ENCODE measurements around the gene TMPRSS11B. TPM values are rescaled to one million over a fixed set of nuclear protein-coding genes. Genes with fewer than 3 reads are reported as not detected.

The TMPRSS11B gene
- total and polyA plus RNA-seq, 4 donors: 0.02 TPM; not detected in 3

GRCh38 chr4:68182382-68182820, 63.1 kb downstream of the TMPRSS11B start:
- no peak overlapping the region for H3K27ac ChIP-seq (ENCODE audit: low read depth in 1 of 2, low read length in 2 of 2)
- no peak for DNase-seq (ENCODE audit: low spot score)
- no peaks in the 10 kb centered on the region for H3K9me3 ChIP-seq (ENCODE audit: control insufficient read depth in 4 of 4, low read length in 3 of 4)
- H3K4me1 ChIP-seq (ENCODE audit: control insufficient read depth in 4 of 4, insufficient read depth in 4 of 4, low read length in 3 of 4): no peaks in the 10 kb centered on the region
- TF ChIP-seq CTCF (IDR thresholded peaks at IDR 0.05; ENCODE audit: low read depth, low read length, missing input control) (no peak), YY1 (IDR thresholded peaks at IDR 0.05) (no peak), FOXA2 (IDR thresholded peaks at IDR 0.05) (no peak), ZBTB33 (IDR thresholded peaks at IDR 0.05) (no peak), EGR1 (IDR thresholded peaks at IDR 0.05; ENCODE audit: low read depth in 2 of 2) (no peak), RXRA (IDR thresholded peaks at IDR 0.05) (no peak), HNF4A (conservative IDR thresholded peaks at IDR 0.05) (no peak)
- TF ChIP-seq, protein P1, sequence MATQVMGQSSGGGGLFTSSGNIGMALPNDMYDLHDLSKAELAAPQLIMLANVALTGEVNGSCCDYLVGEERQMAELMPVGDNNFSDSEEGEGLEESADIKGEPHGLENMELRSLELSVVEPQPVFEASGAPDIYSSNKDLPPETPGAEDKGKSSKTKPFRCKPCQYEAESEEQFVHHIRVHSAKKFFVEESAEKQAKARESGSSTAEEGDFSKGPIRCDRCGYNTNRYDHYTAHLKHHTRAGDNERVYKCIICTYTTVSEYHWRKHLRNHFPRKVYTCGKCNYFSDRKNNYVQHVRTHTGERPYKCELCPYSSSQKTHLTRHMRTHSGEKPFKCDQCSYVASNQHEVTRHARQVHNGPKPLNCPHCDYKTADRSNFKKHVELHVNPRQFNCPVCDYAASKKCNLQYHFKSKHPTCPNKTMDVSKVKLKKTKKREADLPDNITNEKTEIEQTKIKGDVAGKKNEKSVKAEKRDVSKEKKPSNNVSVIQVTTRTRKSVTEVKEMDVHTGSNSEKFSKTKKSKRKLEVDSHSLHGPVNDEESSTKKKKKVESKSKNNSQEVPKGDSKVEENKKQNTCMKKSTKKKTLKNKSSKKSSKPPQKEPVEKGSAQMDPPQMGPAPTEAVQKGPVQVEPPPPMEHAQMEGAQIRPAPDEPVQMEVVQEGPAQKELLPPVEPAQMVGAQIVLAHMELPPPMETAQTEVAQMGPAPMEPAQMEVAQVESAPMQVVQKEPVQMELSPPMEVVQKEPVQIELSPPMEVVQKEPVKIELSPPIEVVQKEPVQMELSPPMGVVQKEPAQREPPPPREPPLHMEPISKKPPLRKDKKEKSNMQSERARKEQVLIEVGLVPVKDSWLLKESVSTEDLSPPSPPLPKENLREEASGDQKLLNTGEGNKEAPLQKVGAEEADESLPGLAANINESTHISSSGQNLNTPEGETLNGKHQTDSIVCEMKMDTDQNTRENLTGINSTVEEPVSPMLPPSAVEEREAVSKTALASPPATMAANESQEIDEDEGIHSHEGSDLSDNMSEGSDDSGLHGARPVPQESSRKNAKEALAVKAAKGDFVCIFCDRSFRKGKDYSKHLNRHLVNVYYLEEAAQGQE (IDR thresholded peaks at IDR 0.05): no peak
- no peak overlapping the region for H3K9ac ChIP-seq (ENCODE audit: low read depth in 1 of 2, low read length in 2 of 2)
- H3K36me3 ChIP-seq (ENCODE audit: control insufficient read depth in 4 of 4, insufficient read depth in 3 of 4, low read depth in 1 of 4, low read length in 3 of 4): no peaks in the 10 kb centered on the region
- WGBS: 91% methylated on average over 27 of the region's 27 CpGs
- H3K4me3 ChIP-seq (ENCODE audit: low read depth in 1 of 3, low read length in 3 of 3): no peak overlapping the region
- H3K27me3 ChIP-seq (ENCODE audit: control insufficient read depth in 4 of 4, insufficient read depth in 4 of 4, low read length in 3 of 4): no peaks in the 10 kb centered on the region

- Histone ChIP-seq H3K9me3 (ENCODE audit: control insufficient read depth in 4 of 4, low read length in 3 of 4) (no peaks in the 10 kb centered on the region), H3K4me1 (ENCODE audit: control insufficient read depth in 4 of 4, insufficient read depth in 4 of 4, low read length in 3 of 4) (no peaks in the 10 kb centered on the region), H3K27me3 (ENCODE audit: control insufficient read depth in 4 of 4, insufficient read depth in 4 of 4, low read length in 3 of 4) (no peaks in the 10 kb centered on the region), H3K4me3 (ENCODE audit: low read depth in 1 of 3, low read length in 3 of 3) (no peak overlapping the region), H3K27ac (ENCODE audit: low read depth in 1 of 2, low read length in 2 of 2) (no peak overlapping the region), H3K36me3 (ENCODE audit: control insufficient read depth in 4 of 4, insufficient read depth in 3 of 4, low read depth in 1 of 4, low read length in 3 of 4) (no peaks in the 10 kb centered on the region), H3K9ac (ENCODE audit: low read depth in 1 of 2, low read length in 2 of 2) (no peak overlapping the region)
- WGBS: 68% methylated on average over 1 of the region's 1 CpG
- TF ChIP-seq, protein P2, sequence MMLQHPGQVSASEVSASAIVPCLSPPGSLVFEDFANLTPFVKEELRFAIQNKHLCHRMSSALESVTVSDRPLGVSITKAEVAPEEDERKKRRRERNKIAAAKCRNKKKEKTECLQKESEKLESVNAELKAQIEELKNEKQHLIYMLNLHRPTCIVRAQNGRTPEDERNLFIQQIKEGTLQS (IDR thresholded peaks at IDR 0.05): no peak
- TF ChIP-seq, protein P1 (IDR thresholded peaks at IDR 0.05): no peak
- TF ChIP-seq YY1 (IDR thresholded peaks at IDR 0.05): no peak
- no peak for DNase-seq (ENCODE audit: low spot score)
Observed at GRCh38 chr4:68180849-68181526, 64.5 kb downstream of the TMPRSS11B start.
